ENCODE data around the gene DAB2IP.
"Not testable (repeated sequence)": the region's sequence is repeated elsewhere in the genome, so short reads cannot be mapped to it uniquely, and the experiment has no call there.

Gene DAB2IP

GRCh38 chr9:121727295-121728020 lies 76.0 kb downstream of the DAB2IP start:
- DNase-seq (ENCODE audit: low spot score): no peak

- no peak for DNase-seq (ENCODE audit: low spot score)
Measured at GRCh38 chr9:121728916-121729315, 77.5 kb downstream of the DAB2IP start.

GRCh38 chr9:121729769-121730562 lies 78.5 kb downstream of the DAB2IP start:
- no peak for DNase-seq (ENCODE audit: low spot score)

GRCh38 chr9:121731090-121731489 lies 79.7 kb downstream of the DAB2IP start:
- no peak for DNase-seq (ENCODE audit: low spot score)

- no peak for DNase-seq (ENCODE audit: low spot score)
Measured at GRCh38 chr9:121731919-121732318, 80.5 kb downstream of the DAB2IP start.

- DNase-seq (ENCODE audit: low spot score): no peak
Measured at GRCh38 chr9:121732389-121732788, 81.0 kb downstream of the DAB2IP start.

GRCh38 chr9:121732886-121733285 lies 81.5 kb downstream of the DAB2IP start:
- DNase-seq (ENCODE audit: low spot score): no peak

- no peak for DNase-seq (ENCODE audit: low spot score)
Measured at GRCh38 chr9:121734465-121734864, 83.0 kb downstream of the DAB2IP start.

- DNase-seq (ENCODE audit: low spot score): peak; percentile 73
Measured at GRCh38 chr9:121735065-121735792, 83.8 kb downstream of the DAB2IP start.

GRCh38 chr9:121735793-121736770 lies 84.6 kb downstream of the DAB2IP start:
- DNase-seq (ENCODE audit: low spot score): peak; percentile 90

GRCh38 chr9:121736934-121737462 lies 85.6 kb downstream of the DAB2IP start:
- peak; percentile 47 for DNase-seq (ENCODE audit: low spot score)

GRCh38 chr9:121737481-121737931 lies 86.1 kb downstream of the DAB2IP start:
- DNase-seq (ENCODE audit: low spot score): no peak

GRCh38 chr9:121738411-121738810 lies 87.0 kb downstream of the DAB2IP start:
- no peak for DNase-seq (ENCODE audit: low spot score)

GRCh38 chr9:121738968-121739367 lies 87.5 kb downstream of the DAB2IP start:
- peak; percentile 39 for DNase-seq (ENCODE audit: low spot score)

- no peak for DNase-seq (ENCODE audit: low spot score)
Measured at GRCh38 chr9:121739971-121740370, 88.5 kb downstream of the DAB2IP start.

GRCh38 chr9:121741228-121741918 lies 89.9 kb downstream of the DAB2IP start:
- no peak for DNase-seq (ENCODE audit: low spot score)

GRCh38 chr9:121741919-121742283 lies 90.5 kb downstream of the DAB2IP start:
- DNase-seq (ENCODE audit: low spot score): not testable (repeated sequence)

GRCh38 chr9:121742923-121743322 lies 91.5 kb downstream of the DAB2IP start:
- DNase-seq (ENCODE audit: low spot score): no peak

GRCh38 chr9:121743441-121744001 lies 92.1 kb downstream of the DAB2IP start:
- DNase-seq (ENCODE audit: low spot score): peak; percentile 95

- DNase-seq (ENCODE audit: low spot score): peak; percentile 62
Measured at GRCh38 chr9:121744002-121744686, 92.7 kb downstream of the DAB2IP start.

Measured in AG08396 (cell line).